ENCODE data around the gene NTPCR. TPM values are rescaled to one million over a fixed set of nuclear protein-coding genes. Genes with fewer than 3 reads are reported as not detected.
A peak's percentile ranks its signal among the peaks of the same experiment; 100 is the strongest.

Gene NTPCR
- total RNA-seq, 1 experiment from 2014 or later = 33.1 TPM

DNA sequence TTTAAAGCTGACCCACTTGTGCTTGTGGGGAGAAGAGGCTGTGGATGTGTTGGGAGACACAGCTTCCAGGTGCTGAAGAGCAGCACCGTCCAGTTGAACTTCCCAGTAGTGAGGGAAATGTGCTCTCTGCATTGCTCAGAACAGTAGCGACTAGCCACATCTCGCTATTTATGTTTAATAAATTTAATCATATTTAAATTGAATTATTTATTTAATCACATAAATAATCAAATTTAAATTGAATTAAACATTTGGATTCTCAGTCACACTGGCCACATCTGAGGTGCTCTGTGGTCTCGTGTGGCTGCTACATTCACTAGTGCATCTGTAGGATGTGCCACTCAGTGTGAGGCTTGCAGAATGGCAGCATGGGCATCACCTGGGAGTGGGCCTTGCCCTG is 20.1 kb downstream of the NTPCR start:
- H3K9me3 ChIP-seq (ENCODE audit: low read length) = no peaks in the 10 kb centered on the region
- no peak for DNase-seq
- H3K79me2 ChIP-seq (ENCODE audit: low read length) = peaks cover 21% of the 10 kb centered on the region
- H3K9ac ChIP-seq (ENCODE audit: low read length) = no peak overlapping the region
- H4K20me1 ChIP-seq (ENCODE audit: insufficient read depth, low read depth, low read length) = no peaks in the 10 kb centered on the region
- H3K36me3 ChIP-seq (ENCODE audit: insufficient read depth, low read length) = peaks cover 42% of the 10 kb centered on the region
- peaks cover 7% of the 10 kb centered on the region for H3K4me1 ChIP-seq (ENCODE audit: low read length)
- no peaks in the 10 kb centered on the region for H3K9me2 ChIP-seq (replicated peaks; ENCODE audit: insufficient read depth, low read length)
- H3K27ac ChIP-seq (ENCODE audit: low read length) = no peak overlapping the region
- no peak overlapping the region for H2AFZ ChIP-seq (ENCODE audit: low read length)
- H3K4me3 ChIP-seq (ENCODE audit: low read length) = no peak overlapping the region
- H3K27me3 ChIP-seq (ENCODE audit: low read length) = no peaks in the 10 kb centered on the region
- H3K4me2 ChIP-seq (ENCODE audit: low read depth, low read length, poor library complexity, severe bottlenecking) = no peak overlapping the region

DNA sequence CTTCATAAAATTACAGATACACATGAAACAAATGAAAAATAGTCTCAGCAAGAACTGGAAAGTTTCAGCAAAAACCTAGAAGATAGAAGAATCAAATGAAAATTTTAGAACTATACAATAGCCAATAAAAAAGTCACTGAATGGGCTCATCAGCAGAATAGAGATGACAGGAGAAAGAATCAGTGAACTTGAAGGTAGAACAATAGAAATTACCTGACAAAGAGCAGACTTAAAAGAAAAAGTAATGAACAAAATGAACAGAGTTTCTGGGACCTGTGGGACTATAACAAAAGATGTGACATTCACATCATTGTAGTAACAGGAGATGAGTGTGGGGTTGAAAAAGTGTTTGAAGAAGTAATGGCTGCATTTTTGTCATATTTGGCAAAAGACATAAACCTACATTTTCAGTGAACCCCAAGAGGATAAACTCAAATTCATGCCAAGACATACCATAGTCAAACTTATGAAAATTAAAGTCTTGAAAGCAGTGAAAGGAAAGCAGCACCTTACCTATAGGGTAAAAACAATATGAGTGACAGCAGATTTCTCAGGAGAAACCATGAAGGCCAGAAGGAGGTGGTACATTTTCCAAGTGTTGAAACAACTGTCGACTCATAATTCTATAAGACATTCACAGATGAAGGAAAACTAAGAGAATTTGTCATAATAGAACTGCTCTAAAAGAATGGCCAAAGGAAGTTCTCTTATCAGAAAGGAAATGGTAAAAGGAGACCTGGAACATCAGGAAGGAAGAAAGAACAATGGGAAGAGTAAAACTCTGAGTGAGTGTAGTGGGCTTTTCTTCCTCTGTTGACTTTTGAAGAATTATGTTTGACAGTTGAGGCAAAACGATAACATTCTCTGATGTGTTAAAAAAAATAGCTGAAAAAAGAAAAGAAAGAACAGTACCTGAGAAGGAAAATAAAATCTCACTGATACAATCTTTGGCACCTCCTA is 23.5 kb downstream of the NTPCR start:
- Histone ChIP-seq H2AFZ (ENCODE audit: low read length) (no peak overlapping the region), H3K4me3 (ENCODE audit: low read length) (no peak overlapping the region), H3K9ac (ENCODE audit: low read length) (no peak overlapping the region), H3K4me1 (ENCODE audit: low read length) (peaks cover 12% of the 10 kb centered on the region), H3K36me3 (ENCODE audit: insufficient read depth, low read length) (peaks cover 39% of the 10 kb centered on the region), H3K4me2 (ENCODE audit: low read depth, low read length, poor library complexity, severe bottlenecking) (no peak overlapping the region), H3K9me3 (ENCODE audit: low read length) (no peaks in the 10 kb centered on the region), H3K27me3 (ENCODE audit: low read length) (no peaks in the 10 kb centered on the region), H3K9me2 (replicated peaks; ENCODE audit: insufficient read depth, low read length) (no peaks in the 10 kb centered on the region), H3K27ac (ENCODE audit: low read length) (no peak overlapping the region), H3K79me2 (ENCODE audit: low read length) (no peaks in the 10 kb centered on the region), H4K20me1 (ENCODE audit: insufficient read depth, low read depth, low read length) (no peaks in the 10 kb centered on the region)
- no peak for DNase-seq

DNA sequence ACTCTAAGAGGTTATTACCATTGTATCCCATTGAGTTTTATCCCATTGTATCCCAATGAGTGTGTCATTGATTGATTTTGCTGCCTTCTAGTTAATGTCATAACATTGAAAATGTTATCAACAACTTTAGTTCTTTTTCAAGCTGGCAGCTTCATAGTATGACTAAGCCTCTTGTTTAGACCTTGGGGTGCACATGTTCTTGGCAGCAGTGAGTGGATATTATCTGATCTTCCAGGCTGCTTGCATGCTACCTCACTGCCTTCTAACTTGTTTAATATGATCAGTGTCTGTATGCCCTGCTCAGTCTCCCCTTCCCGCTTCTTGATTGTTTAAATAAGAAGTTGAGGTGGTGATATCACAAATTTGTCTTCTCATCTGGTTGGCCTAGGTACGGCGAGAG is 24.6 kb downstream of the NTPCR start:
- Histone ChIP-seq H3K36me3 (ENCODE audit: insufficient read depth, low read length) (peaks cover 35% of the 10 kb centered on the region), H3K9ac (ENCODE audit: low read length) (no peak overlapping the region), H3K27ac (ENCODE audit: low read length) (no peak overlapping the region)

DNA sequence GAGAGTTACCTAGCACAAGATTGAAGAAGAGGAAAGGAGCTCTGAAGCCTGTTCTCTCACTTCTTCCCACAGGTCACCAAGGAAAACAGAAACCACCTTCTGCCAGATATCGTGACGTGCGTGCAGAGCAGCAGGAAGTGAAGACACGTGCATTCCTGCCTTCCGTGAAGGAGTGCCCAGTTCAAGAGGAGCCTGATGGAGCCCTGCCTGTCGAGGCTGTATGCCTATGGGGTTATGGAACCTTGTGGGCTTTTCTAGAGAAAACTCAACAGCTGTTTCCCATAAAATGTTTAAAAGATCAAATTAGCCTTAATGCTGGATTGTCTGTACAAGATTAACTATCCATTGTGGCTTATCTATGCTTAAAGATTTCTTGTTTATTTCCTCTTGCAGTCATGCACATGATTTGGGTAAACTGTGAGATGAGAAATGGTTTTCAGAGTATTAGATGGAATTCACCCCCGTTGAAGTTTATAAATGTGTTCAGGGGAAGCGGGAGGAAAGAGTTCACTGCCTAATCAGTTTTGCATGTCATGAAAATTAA is 27.8 kb downstream of the NTPCR start:
- Histone ChIP-seq H3K4me1 (ENCODE audit: low read length) (peaks cover 19% of the 10 kb centered on the region), H3K27ac (ENCODE audit: low read length) (peak overlapping the region; percentile 77), H3K9me3 (ENCODE audit: low read length) (no peaks in the 10 kb centered on the region), H3K36me3 (ENCODE audit: insufficient read depth, low read length) (peaks cover 14% of the 10 kb centered on the region), H3K9ac (ENCODE audit: low read length) (no peak overlapping the region), H3K4me2 (ENCODE audit: low read depth, low read length, poor library complexity, severe bottlenecking) (peak overlapping the region; percentile 47), H4K20me1 (ENCODE audit: insufficient read depth, low read depth, low read length) (no peaks in the 10 kb centered on the region), H3K9me2 (replicated peaks; ENCODE audit: insufficient read depth, low read length) (no peaks in the 10 kb centered on the region), H2AFZ (ENCODE audit: low read length) (no peak overlapping the region), H3K79me2 (ENCODE audit: low read length) (no peaks in the 10 kb centered on the region), H3K27me3 (ENCODE audit: low read length) (no peaks in the 10 kb centered on the region), H3K4me3 (ENCODE audit: low read length) (0 out of 2 replicates have a peak overlapping the region, but pooled peaks have one; percentile 1)
- DNase-seq = no peak

More for the DNA sequence above, 24.6 kb downstream of the NTPCR start:
- Histone ChIP-seq H3K27me3 (ENCODE audit: low read length) (no peaks in the 10 kb centered on the region), H2AFZ (ENCODE audit: low read length) (no peak overlapping the region), H4K20me1 (ENCODE audit: insufficient read depth, low read depth, low read length) (no peaks in the 10 kb centered on the region), H3K9me3 (ENCODE audit: low read length) (no peaks in the 10 kb centered on the region), H3K4me3 (ENCODE audit: low read length) (no peak overlapping the region), H3K9me2 (replicated peaks; ENCODE audit: insufficient read depth, low read length) (no peaks in the 10 kb centered on the region), H3K79me2 (ENCODE audit: low read length) (no peaks in the 10 kb centered on the region), H3K4me2 (ENCODE audit: low read depth, low read length, poor library complexity, severe bottlenecking) (no peak overlapping the region), H3K4me1 (ENCODE audit: low read length) (peaks cover 19% of the 10 kb centered on the region)
- DNase-seq = no peak

DNA sequence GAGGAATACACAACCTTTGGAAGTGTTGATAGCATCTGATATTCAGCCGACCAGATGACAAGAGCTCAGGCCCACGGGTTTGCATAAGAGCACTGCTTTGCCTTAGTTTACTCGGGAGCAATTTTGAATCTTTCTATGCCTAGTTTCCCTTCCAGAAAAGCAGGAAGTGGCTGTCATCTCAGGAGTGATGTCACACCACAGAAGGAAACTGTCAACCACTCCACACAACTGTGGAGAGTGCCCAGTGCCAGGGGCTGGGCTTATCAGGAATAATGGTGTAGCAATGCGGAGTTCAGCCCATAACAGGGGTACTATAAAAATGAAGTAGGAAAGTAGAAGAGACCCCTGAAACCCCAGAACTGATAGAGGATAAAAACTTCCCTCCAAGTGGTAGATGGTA is 28.4 kb downstream of the NTPCR start:
- Histone ChIP-seq H3K9ac (ENCODE audit: low read length) (no peak overlapping the region), H3K4me2 (ENCODE audit: low read depth, low read length, poor library complexity, severe bottlenecking) (peak overlapping the region; percentile 47), H3K36me3 (ENCODE audit: insufficient read depth, low read length) (peaks cover 8% of the 10 kb centered on the region; the same call in 1 of the 2 replicates), H2AFZ (ENCODE audit: low read length) (no peak overlapping the region), H3K4me3 (ENCODE audit: low read length) (0 out of 2 replicates have a peak overlapping the region, but pooled peaks have one; percentile 1), H4K20me1 (ENCODE audit: insufficient read depth, low read depth, low read length) (no peaks in the 10 kb centered on the region), H3K27me3 (ENCODE audit: low read length) (no peaks in the 10 kb centered on the region), H3K9me2 (replicated peaks; ENCODE audit: insufficient read depth, low read length) (no peaks in the 10 kb centered on the region), H3K79me2 (ENCODE audit: low read length) (no peaks in the 10 kb centered on the region), H3K27ac (ENCODE audit: low read length) (peak overlapping the region; percentile 77), H3K4me1 (ENCODE audit: low read length) (peaks cover 19% of the 10 kb centered on the region), H3K9me3 (ENCODE audit: low read length) (no peaks in the 10 kb centered on the region)
- DNase-seq = no peak

GRCh38 chr1:232979558-232979957 is 29.1 kb downstream of the NTPCR start:
- no peak for DNase-seq
- Histone ChIP-seq H3K4me2 (ENCODE audit: low read depth, low read length, poor library complexity, severe bottlenecking) (no peak overlapping the region), H3K36me3 (ENCODE audit: insufficient read depth, low read length) (peaks cover 2% of the 10 kb centered on the region; the same call in 1 of the 2 replicates), H2AFZ (ENCODE audit: low read length) (no peak overlapping the region), H3K27me3 (ENCODE audit: low read length) (no peaks in the 10 kb centered on the region), H3K27ac (ENCODE audit: low read length) (no peak overlapping the region), H3K79me2 (ENCODE audit: low read length) (no peaks in the 10 kb centered on the region), H3K9me2 (replicated peaks; ENCODE audit: insufficient read depth, low read length) (no peaks in the 10 kb centered on the region), H3K4me1 (ENCODE audit: low read length) (peaks cover 19% of the 10 kb centered on the region), H3K4me3 (ENCODE audit: low read length) (no peak overlapping the region), H4K20me1 (ENCODE audit: insufficient read depth, low read depth, low read length) (no peaks in the 10 kb centered on the region), H3K9ac (ENCODE audit: low read length) (no peak overlapping the region), H3K9me3 (ENCODE audit: low read length) (no peaks in the 10 kb centered on the region)

DNA sequence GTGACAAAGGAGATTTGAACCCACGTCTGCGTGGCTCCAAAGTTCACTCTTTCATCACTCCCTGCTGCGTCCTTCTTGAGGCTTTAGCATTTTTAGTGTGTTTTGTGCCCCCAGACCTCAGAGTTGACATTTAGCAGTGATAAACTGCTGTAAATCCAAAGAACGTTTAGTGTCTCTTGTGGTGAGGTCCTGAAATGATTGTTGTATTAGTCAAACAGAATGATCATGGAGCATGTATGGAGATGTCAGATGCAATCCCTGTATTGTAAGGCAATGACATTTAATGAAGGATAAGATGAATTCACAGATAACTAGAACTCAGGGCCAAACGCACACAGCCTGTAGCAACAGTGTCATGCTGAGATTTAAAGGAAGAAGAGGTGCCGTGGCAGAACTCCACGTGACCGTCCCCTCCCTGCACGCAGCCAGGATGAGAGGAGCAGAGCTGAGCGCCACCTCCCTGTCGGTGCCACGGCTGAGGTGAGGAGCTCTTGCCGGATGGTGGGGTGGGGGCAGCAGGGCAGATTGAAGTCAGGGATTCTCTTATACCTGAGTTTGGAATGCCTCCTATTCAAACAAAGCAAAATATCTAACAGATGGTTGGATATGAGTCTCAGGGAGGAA is 30.1 kb downstream of the NTPCR start:
- H3K9me2 ChIP-seq (replicated peaks; ENCODE audit: insufficient read depth, low read length) = no peaks in the 10 kb centered on the region
- H3K79me2 ChIP-seq (ENCODE audit: low read length) = no peaks in the 10 kb centered on the region
- H3K36me3 ChIP-seq (ENCODE audit: insufficient read depth, low read length) = no peaks in the 10 kb centered on the region
- peaks cover 19% of the 10 kb centered on the region for H3K4me1 ChIP-seq (ENCODE audit: low read length)
- H3K4me3 ChIP-seq (ENCODE audit: low read length) = no peak overlapping the region
- no peaks in the 10 kb centered on the region for H4K20me1 ChIP-seq (ENCODE audit: insufficient read depth, low read depth, low read length)
- no peak overlapping the region for H3K4me2 ChIP-seq (ENCODE audit: low read depth, low read length, poor library complexity, severe bottlenecking)
- H3K27ac ChIP-seq (ENCODE audit: low read length) = no peak overlapping the region
- no peaks in the 10 kb centered on the region for H3K9me3 ChIP-seq (ENCODE audit: low read length)
- H2AFZ ChIP-seq (ENCODE audit: low read length) = no peak overlapping the region
- H3K27me3 ChIP-seq (ENCODE audit: low read length) = no peaks in the 10 kb centered on the region
- no peak overlapping the region for H3K9ac ChIP-seq (ENCODE audit: low read length)
- DNase-seq = no peak

- Histone ChIP-seq H3K9me2 (replicated peaks; ENCODE audit: insufficient read depth, low read length) (no peaks in the 10 kb centered on the region), H2AFZ (ENCODE audit: low read length) (no peak overlapping the region), H3K4me3 (ENCODE audit: low read length) (no peak overlapping the region), H3K27ac (ENCODE audit: low read length) (no peak overlapping the region), H3K9me3 (ENCODE audit: low read length) (no peaks in the 10 kb centered on the region), H3K79me2 (ENCODE audit: low read length) (no peaks in the 10 kb centered on the region), H4K20me1 (ENCODE audit: insufficient read depth, low read depth, low read length) (no peaks in the 10 kb centered on the region), H3K27me3 (ENCODE audit: low read length) (no peaks in the 10 kb centered on the region), H3K4me1 (ENCODE audit: low read length) (peaks cover 19% of the 10 kb centered on the region), H3K36me3 (ENCODE audit: insufficient read depth, low read length) (no peaks in the 10 kb centered on the region), H3K4me2 (ENCODE audit: low read depth, low read length, poor library complexity, severe bottlenecking) (no peak overlapping the region), H3K9ac (ENCODE audit: low read length) (no peak overlapping the region)
- DNase-seq = no peak
These were observed 30.7 kb downstream of the NTPCR start for GRCh38 chr1:232980986-232981560.

Data from Karpas-422 (cell line).